Measurements from ENCODE around the gene SLC35F4. TPM values are rescaled to one million over a fixed set of nuclear protein-coding genes. Genes with fewer than 3 reads are reported as not detected.

Gene SLC35F4
- total RNA-seq, 4 donors from 2014 or later: 0.88 to 2.3 TPM; not detected in 2

GRCh38 chr14:57848353-57848752 lies 17.5 kb downstream of the SLC35F4 start:
- no peak for DNase-seq
- Histone ChIP-seq H3K9me3 (no peaks in the 10 kb centered on the region), H3K4me1 (no peaks in the 10 kb centered on the region), H3K36me3 (no peaks in the 10 kb centered on the region), H3K27ac (no peak overlapping the region), H3K4me3 (no peak overlapping the region), H3K27me3 (no peaks in the 10 kb centered on the region)
- TF ChIP-seq POLR2A (IDR thresholded peaks at IDR 0.05): no peak
- no peak for TF ChIP-seq CTCF (IDR thresholded peaks at IDR 0.05)
- intact Hi-C loops (cut with DNase I; ENCODE audit: low total_unique reads): no loop called here

- TF ChIP-seq CTCF (IDR thresholded peaks at IDR 0.05): no peak
- TF ChIP-seq POLR2A (IDR thresholded peaks at IDR 0.05): no peak
- Histone ChIP-seq H3K27me3 (no peaks in the 10 kb centered on the region), H3K27ac (no peak overlapping the region), H3K9me3 (no peaks in the 10 kb centered on the region), H3K4me1 (no peaks in the 10 kb centered on the region), H3K4me3 (no peak overlapping the region), H3K36me3 (no peaks in the 10 kb centered on the region)
- DNase-seq: no peak
- intact Hi-C loops (cut with DNase I; ENCODE audit: low total_unique reads): no loop called here
Observed at GRCh38 chr14:57847706-57848105, 18.2 kb downstream of the SLC35F4 start.

GRCh38 chr14:57847096-57847495 lies 18.8 kb downstream of the SLC35F4 start:
- TF ChIP-seq POLR2A (IDR thresholded peaks at IDR 0.05) (no peak), CTCF (IDR thresholded peaks at IDR 0.05) (no peak)
- no peak overlapping the region for H3K4me3 ChIP-seq
- H3K4me1 ChIP-seq: no peaks in the 10 kb centered on the region
- peak overlapping the region in 1 of 2 donors; percentile 17 for H3K27ac ChIP-seq
- DNase-seq: no peak
- intact Hi-C loops (cut with DNase I; ENCODE audit: low total_unique reads): no loop called here
- no peaks in the 10 kb centered on the region for H3K9me3 ChIP-seq
- H3K36me3 ChIP-seq: no peaks in the 10 kb centered on the region
- H3K27me3 ChIP-seq: no peaks in the 10 kb centered on the region

- H3K27ac ChIP-seq: peak overlapping the region in 1 of 2 donors; percentile 17
Observed at GRCh38 chr14:57846596-57846995, 19.3 kb downstream of the SLC35F4 start.

More at GRCh38 chr14:57846596-57846995, 19.3 kb downstream of the SLC35F4 start:
- Histone ChIP-seq H3K4me3 (no peak overlapping the region), H3K27me3 (no peaks in the 10 kb centered on the region), H3K4me1 (no peaks in the 10 kb centered on the region), H3K36me3 (no peaks in the 10 kb centered on the region), H3K9me3 (no peaks in the 10 kb centered on the region)
- TF ChIP-seq CTCF (IDR thresholded peaks at IDR 0.05) (no peak), POLR2A (IDR thresholded peaks at IDR 0.05) (no peak)
- intact Hi-C loops (cut with DNase I; ENCODE audit: low total_unique reads): no loop called here
- no peak for DNase-seq
